GM12892 (cell line): ENCODE measurements around the gene ACKR4.

ENCODE experiments used
- DNase-seq: peaks from one replicate; pipeline ENCODE4 v3.0.0; 2011; ENCODE audit not compliant: insufficient read length
- FAIRE-seq: peaks from 2 replicates; lab custom pipeline; 2011; peaks lifted over from hg19 to GRCh38; lab: Jason Lieb, UNC
- POLR2A ChIP-seq: IDR thresholded peaks from 2 replicates; pipeline ENCODE4 v1.6.1; 2011; ENCODE audit warnings: low read depth, low read length, control low read depth
- POLR2AphosphoS5 ChIP-seq: IDR thresholded peaks from 2 replicates; pipeline ENCODE4 v1.6.1; 2011; ENCODE audit warnings: low read depth, low read length, control low read depth
- TAF1 ChIP-seq: IDR thresholded peaks from 2 replicates; pipeline ENCODE4 v1.6.1; 2011; ENCODE audit warnings: low read depth, mild to moderate bottlenecking, control low read depth, low read length, borderline replicate concordance

Gene ACKR4

GRCh38 chr3:132563420-132564069, 33.5 kb upstream of the ACKR4 start:
- FAIRE-seq (no peak), DNase-seq (no peak)
- TF ChIP-seq TAF1, result no peak
- TF ChIP-seq POLR2A, result no peak
- no peak for TF ChIP-seq POLR2AphosphoS5

- FAIRE-seq (no peak), DNase-seq (no peak)
Measured at GRCh38 chr3:132564070-132564465, 33.0 kb upstream of the ACKR4 start.

GRCh38 chr3:132568422-132568821, 28.6 kb upstream of the ACKR4 start:
- TF ChIP-seq POLR2AphosphoS5 (no peak), POLR2A (no peak), TAF1 (no peak)
- FAIRE-seq (no peak), DNase-seq (no peak)

More at GRCh38 chr3:132564070-132564465, 33.0 kb upstream of the ACKR4 start:
- no peak for TF ChIP-seq TAF1
- TF ChIP-seq POLR2AphosphoS5, result no peak
- TF ChIP-seq POLR2A, result no peak

- TF ChIP-seq POLR2A, result no peak
- no peak for TF ChIP-seq TAF1
- no peak for TF ChIP-seq POLR2AphosphoS5
- DNase-seq (no peak), FAIRE-seq (peak; percentile 54)
Measured at GRCh38 chr3:132569153-132569552, 27.9 kb upstream of the ACKR4 start.

- no peak for FAIRE-seq
- DNase-seq, result no peak
- TF ChIP-seq POLR2AphosphoS5 (no peak), TAF1 (no peak), POLR2A (no peak)
Measured at GRCh38 chr3:132569580-132569979, 27.5 kb upstream of the ACKR4 start.

- FAIRE-seq, result no peak
- no peak for DNase-seq
- TF ChIP-seq POLR2A, result no peak
- no peak for TF ChIP-seq TAF1
- TF ChIP-seq POLR2AphosphoS5, result no peak
Measured at GRCh38 chr3:132570016-132570415, 27.1 kb upstream of the ACKR4 start.

- TF ChIP-seq TAF1, result no peak
- no peak for TF ChIP-seq POLR2AphosphoS5
- TF ChIP-seq POLR2A, result no peak
- FAIRE-seq (no peak), DNase-seq (no peak)
Measured at GRCh38 chr3:132573797-132574211, 23.3 kb upstream of the ACKR4 start.

GRCh38 chr3:132587401-132587800, 9.7 kb upstream of the ACKR4 start:
- TF ChIP-seq TAF1 (no peak), POLR2A (no peak), POLR2AphosphoS5 (no peak)
- FAIRE-seq (no peak), DNase-seq (no peak)

GRCh38 chr3:132592216-132592615, 4.9 kb upstream of the ACKR4 start:
- DNase-seq (no peak), FAIRE-seq (no peak)
- no peak for TF ChIP-seq TAF1
- no peak for TF ChIP-seq POLR2A
- TF ChIP-seq POLR2AphosphoS5, result no peak

GRCh38 chr3:132593241-132593946, 3.7 kb upstream of the ACKR4 start:
- FAIRE-seq (no peak), DNase-seq (no peak)
- TF ChIP-seq POLR2A, result no peak
- no peak for TF ChIP-seq POLR2AphosphoS5
- TF ChIP-seq TAF1, result no peak

GRCh38 chr3:132593947-132594323, 3.1 kb upstream of the ACKR4 start:
- FAIRE-seq (no peak), DNase-seq (no peak)
- TF ChIP-seq TAF1 (no peak), POLR2AphosphoS5 (no peak), POLR2A (no peak)

GRCh38 chr3:132594498-132594897, 2.6 kb upstream of the ACKR4 start:
- FAIRE-seq (no peak), DNase-seq (no peak)
- TF ChIP-seq TAF1 (no peak), POLR2A (no peak), POLR2AphosphoS5 (no peak)

- FAIRE-seq (no peak), DNase-seq (no peak)
- TF ChIP-seq POLR2A (no peak), POLR2AphosphoS5 (no peak), TAF1 (no peak)
Measured at GRCh38 chr3:132595014-132595413, 2.1 kb upstream of the ACKR4 start.
